HTR-8/SVneo (cell line): ENCODE results near the gene ATXN7.

ENCODE experiments used
- DNase-seq: peaks from one replicate; pipeline ENCODE4 v3.0.0; 2011; ENCODE audit warnings: low spot score, mixed read lengths; ENCODE audit not compliant: insufficient read length
- FAIRE-seq: peaks from 2 replicates; lab custom pipeline; 2011; peaks lifted over from hg19 to GRCh38; lab: Jason Lieb, UNC

The ATXN7 gene

GRCh38 chr3:63864008-63864964 lies 619 bp downstream of the ATXN7 start:
- DNase-seq (no peak), FAIRE-seq (no peak)

- FAIRE-seq (no peak), DNase-seq (no peak)
Observed at GRCh38 chr3:63864965-63865327, 1.3 kb downstream of the ATXN7 start.

- DNase-seq: no peak
- no peak for FAIRE-seq
Observed at GRCh38 chr3:63867225-63867624, 3.6 kb downstream of the ATXN7 start.

- DNase-seq: no peak
- FAIRE-seq: no peak
Observed at GRCh38 chr3:63869940-63870614, 6.4 kb downstream of the ATXN7 start.

- DNase-seq: no peak
Observed at GRCh38 chr3:63870615-63871005, 6.9 kb downstream of the ATXN7 start.

GRCh38 chr3:63872135-63872924 lies 8.7 kb downstream of the ATXN7 start:
- DNase-seq (no peak), FAIRE-seq (peak; percentile 55)

More at GRCh38 chr3:63870615-63871005, 6.9 kb downstream of the ATXN7 start:
- no peak for FAIRE-seq

- FAIRE-seq: no peak
Observed at GRCh38 chr3:63874769-63875168, 11.1 kb downstream of the ATXN7 start.

GRCh38 chr3:63875510-63875909 lies 11.8 kb downstream of the ATXN7 start:
- FAIRE-seq: no peak
- DNase-seq: no peak

More at GRCh38 chr3:63874769-63875168, 11.1 kb downstream of the ATXN7 start:
- no peak for DNase-seq

- DNase-seq: no peak
- FAIRE-seq: no peak
Observed at GRCh38 chr3:63876260-63876659, 12.6 kb downstream of the ATXN7 start.

GRCh38 chr3:63877737-63878393 lies 14.2 kb downstream of the ATXN7 start:
- DNase-seq: no peak
- FAIRE-seq: no peak

GRCh38 chr3:63878394-63879060 lies 14.9 kb downstream of the ATXN7 start:
- FAIRE-seq: no peak

GRCh38 chr3:63880653-63881052 lies 17.0 kb downstream of the ATXN7 start:
- no peak for FAIRE-seq
- DNase-seq: no peak

More at GRCh38 chr3:63878394-63879060, 14.9 kb downstream of the ATXN7 start:
- DNase-seq: no peak

- DNase-seq: no peak
Observed at GRCh38 chr3:63886858-63887257, 23.2 kb downstream of the ATXN7 start.

GRCh38 chr3:63891518-63891917 lies 27.9 kb downstream of the ATXN7 start:
- DNase-seq (no peak), FAIRE-seq (no peak)

More at GRCh38 chr3:63886858-63887257, 23.2 kb downstream of the ATXN7 start:
- FAIRE-seq: no peak

- peak; percentile 4 for FAIRE-seq
Observed at GRCh38 chr3:63892773-63893352, 29.2 kb downstream of the ATXN7 start.

GRCh38 chr3:63895422-63896189 lies 31.9 kb downstream of the ATXN7 start:
- DNase-seq (no peak), FAIRE-seq (no peak)

More at GRCh38 chr3:63892773-63893352, 29.2 kb downstream of the ATXN7 start:
- no peak for DNase-seq

GRCh38 chr3:63896332-63897030 lies 32.8 kb downstream of the ATXN7 start:
- DNase-seq: no peak
- FAIRE-seq: no peak

GRCh38 chr3:63900010-63900409 lies 36.3 kb downstream of the ATXN7 start:
- FAIRE-seq: no peak
- DNase-seq: no peak
